Measurements from ENCODE around the gene TBXAS1. TPM values are rescaled to one million over a fixed set of nuclear protein-coding genes. Genes with fewer than 3 reads are reported as not detected.

The TBXAS1 gene
- total RNA-seq, 2 experiments from 2014 or later, result 0.86 TPM; not detected in 1

DNA sequence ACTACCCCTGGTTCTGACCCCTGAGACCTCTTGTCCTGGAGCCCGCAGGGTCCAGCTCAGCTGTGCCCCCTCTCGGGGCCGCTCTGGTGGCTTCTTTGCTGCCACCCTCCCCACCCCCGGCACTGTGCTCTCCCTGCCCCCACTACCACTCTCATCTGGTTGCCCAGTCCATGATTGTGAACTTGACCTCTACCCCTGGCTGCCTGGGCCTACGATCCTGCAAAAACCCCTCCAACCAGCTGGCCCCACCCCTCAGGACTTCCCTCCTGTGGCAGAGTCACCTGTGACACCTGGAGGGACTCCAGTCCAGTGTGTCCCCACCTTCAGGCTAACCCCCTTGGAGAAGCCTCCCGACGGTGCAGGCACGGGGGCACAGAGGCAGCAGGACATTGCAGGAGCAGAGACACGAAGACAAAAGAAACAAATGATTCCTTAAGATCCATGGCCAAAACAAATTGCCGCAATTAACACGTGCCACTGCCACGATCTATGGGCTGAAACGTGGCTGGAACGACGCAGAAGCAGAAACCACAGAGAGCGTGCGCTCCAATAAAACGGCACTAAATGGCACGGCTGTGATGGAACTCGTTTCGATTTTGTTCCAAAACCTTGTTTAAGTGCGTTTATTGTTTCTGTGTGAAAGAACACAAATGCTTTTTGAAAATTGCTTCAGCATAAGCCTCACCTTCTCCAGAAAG, 161.7 kb downstream of the TBXAS1 start:
- intact Hi-C loops (cut with micrococcal nuclease; ENCODE audit: unreplicated experiment), result loop anchor here (2.0 kb wide), 1 partner anchor 74 kb away; no protein-coding TSS in a partner anchor
- H3K9me3 ChIP-seq (ENCODE audit: low read length), result no peaks in the 10 kb centered on the region
- BruUV-seq (replicated peaks), result no TSS peak
- no peaks in the 10 kb centered on the region for H3K9me2 ChIP-seq (ENCODE audit: insufficient read depth, low read length)
- peaks cover 18% of the 10 kb centered on the region for H3K4me1 ChIP-seq (ENCODE audit: insufficient read depth, low read length, poor library complexity, severe bottlenecking)
- no peaks in the 10 kb centered on the region for H3K36me3 ChIP-seq (ENCODE audit: insufficient read depth, low read length)
- H2AFZ ChIP-seq (ENCODE audit: low read length), result peak overlapping the region; percentile 80; the same call in 1 of the 2 replicates
- H3K4me3 ChIP-seq (ENCODE audit: low read depth, low read length, poor library complexity, severe bottlenecking), result no peak overlapping the region
- TF ChIP-seq, protein P1, sequence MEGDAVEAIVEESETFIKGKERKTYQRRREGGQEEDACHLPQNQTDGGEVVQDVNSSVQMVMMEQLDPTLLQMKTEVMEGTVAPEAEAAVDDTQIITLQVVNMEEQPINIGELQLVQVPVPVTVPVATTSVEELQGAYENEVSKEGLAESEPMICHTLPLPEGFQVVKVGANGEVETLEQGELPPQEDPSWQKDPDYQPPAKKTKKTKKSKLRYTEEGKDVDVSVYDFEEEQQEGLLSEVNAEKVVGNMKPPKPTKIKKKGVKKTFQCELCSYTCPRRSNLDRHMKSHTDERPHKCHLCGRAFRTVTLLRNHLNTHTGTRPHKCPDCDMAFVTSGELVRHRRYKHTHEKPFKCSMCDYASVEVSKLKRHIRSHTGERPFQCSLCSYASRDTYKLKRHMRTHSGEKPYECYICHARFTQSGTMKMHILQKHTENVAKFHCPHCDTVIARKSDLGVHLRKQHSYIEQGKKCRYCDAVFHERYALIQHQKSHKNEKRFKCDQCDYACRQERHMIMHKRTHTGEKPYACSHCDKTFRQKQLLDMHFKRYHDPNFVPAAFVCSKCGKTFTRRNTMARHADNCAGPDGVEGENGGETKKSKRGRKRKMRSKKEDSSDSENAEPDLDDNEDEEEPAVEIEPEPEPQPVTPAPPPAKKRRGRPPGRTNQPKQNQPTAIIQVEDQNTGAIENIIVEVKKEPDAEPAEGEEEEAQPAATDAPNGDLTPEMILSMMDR (conservative IDR thresholded peaks at IDR 0.05; ENCODE audit: low read length), result no peak
- TF ChIP-seq EZH2phosphoT487 (IDR thresholded peaks at IDR 0.05; ENCODE audit: borderline replicate concordance, low read depth, low read length), result no peak
- H3K27ac ChIP-seq (ENCODE audit: low read depth, low read length, poor library complexity, severe bottlenecking), result no peak overlapping the region
- peak overlapping the region; percentile 54 for H3K4me2 ChIP-seq (ENCODE audit: low read length)
- H4K20me1 ChIP-seq (ENCODE audit: insufficient read depth, low read length), result no peaks in the 10 kb centered on the region
- CTCF ChIA-PET (ENCODE audit: unreplicated experiment), result interaction anchor here (0.7 kb wide), 1 partner anchor 78 kb away, joined by 3 read pairs; no protein-coding TSS in a partner anchor
- no peak for DNase-seq (ENCODE audit: low spot score)
- POLR2A ChIA-PET, result interaction anchor here (0.9 to 1.2 kb wide), 2 partner anchors 29 to 74 kb away, joined by 3 read pairs; no protein-coding TSS in a partner anchor
- H3K79me2 ChIP-seq (ENCODE audit: insufficient read depth, low read depth, low read length), result no peaks in the 10 kb centered on the region

DNA sequence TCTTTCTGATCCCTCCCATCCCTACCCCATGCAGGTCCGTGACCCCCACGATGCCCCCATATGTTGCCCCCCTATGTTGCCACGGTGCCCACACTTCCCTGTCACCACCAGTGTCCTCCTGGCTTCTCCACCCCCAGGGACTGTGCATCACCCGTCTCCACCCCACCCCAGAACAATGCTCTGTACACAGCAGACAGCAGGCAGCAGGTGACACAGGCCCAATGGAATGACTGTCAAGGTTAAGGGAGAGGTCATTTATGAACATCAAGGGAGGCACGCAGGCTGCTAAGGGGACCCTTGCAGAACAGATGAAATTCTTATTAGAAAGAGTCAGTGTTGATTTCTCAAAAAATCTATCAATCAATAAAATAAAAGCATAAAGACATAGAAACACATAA, 162.2 kb downstream of the TBXAS1 start:
- Histone ChIP-seq H3K36me3 (ENCODE audit: insufficient read depth, low read length) (no peaks in the 10 kb centered on the region), H3K79me2 (ENCODE audit: insufficient read depth, low read depth, low read length) (no peaks in the 10 kb centered on the region), H4K20me1 (ENCODE audit: insufficient read depth, low read length) (no peaks in the 10 kb centered on the region), H3K9me2 (ENCODE audit: insufficient read depth, low read length) (no peaks in the 10 kb centered on the region), H3K27ac (ENCODE audit: low read depth, low read length, poor library complexity, severe bottlenecking) (no peak overlapping the region), H3K4me1 (ENCODE audit: insufficient read depth, low read length, poor library complexity, severe bottlenecking) (peaks cover 18% of the 10 kb centered on the region), H2AFZ (ENCODE audit: low read length) (no peak overlapping the region), H3K4me2 (ENCODE audit: low read length) (no peak overlapping the region), H3K9me3 (ENCODE audit: low read length) (no peaks in the 10 kb centered on the region), H3K4me3 (ENCODE audit: low read depth, low read length, poor library complexity, severe bottlenecking) (no peak overlapping the region)
- TF ChIP-seq EZH2phosphoT487 (IDR thresholded peaks at IDR 0.05; ENCODE audit: borderline replicate concordance, low read depth, low read length), result no peak
- TF ChIP-seq, protein P1 (conservative IDR thresholded peaks at IDR 0.05; ENCODE audit: low read length), result no peak
- intact Hi-C loops (cut with micrococcal nuclease; ENCODE audit: unreplicated experiment), result loop anchor here (2.0 kb wide), 1 partner anchor 74 kb away; no protein-coding TSS in a partner anchor
- CTCF ChIA-PET (ENCODE audit: unreplicated experiment), result no interaction called here
- no peak for DNase-seq (ENCODE audit: low spot score)
- POLR2A ChIA-PET, result no interaction called here
- BruUV-seq (replicated peaks), result no TSS peak

DNA sequence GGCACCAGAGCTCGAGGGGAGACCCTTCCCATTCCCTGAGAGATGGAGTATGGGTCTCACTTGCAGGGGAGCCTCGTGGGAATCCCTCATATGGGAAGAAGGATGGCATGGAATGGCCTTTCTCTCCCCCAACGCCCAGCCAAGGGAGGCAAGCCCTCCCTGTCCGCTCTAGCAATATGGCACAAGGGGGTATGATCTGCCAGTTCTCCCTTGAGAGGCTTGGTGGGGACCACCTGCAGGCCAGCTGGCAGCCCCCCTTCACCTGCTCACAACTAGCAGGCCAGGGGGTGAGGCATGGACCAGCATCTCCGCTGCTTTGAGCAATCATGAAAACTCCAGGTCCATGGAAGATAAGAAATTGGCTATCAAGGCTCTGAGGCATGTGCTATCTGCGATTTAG, 162.8 kb downstream of the TBXAS1 start:
- TF ChIP-seq, protein P1 (conservative IDR thresholded peaks at IDR 0.05; ENCODE audit: low read length), result no peak
- TF ChIP-seq EZH2phosphoT487 (IDR thresholded peaks at IDR 0.05; ENCODE audit: borderline replicate concordance, low read depth, low read length), result no peak
- H4K20me1 ChIP-seq (ENCODE audit: insufficient read depth, low read length), result no peaks in the 10 kb centered on the region
- ChIA-PET CTCF (ENCODE audit: unreplicated experiment) (no interaction called here), POLR2A (interaction anchor here (0.6 kb wide), 1 partner anchor 80 kb away, joined by 3 read pairs; no protein-coding TSS in a partner anchor)
- no peaks in the 10 kb centered on the region for H3K9me3 ChIP-seq (ENCODE audit: low read length)
- H3K4me2 ChIP-seq (ENCODE audit: low read length), result no peak overlapping the region
- no TSS peak for BruUV-seq (replicated peaks)
- DNase-seq (ENCODE audit: low spot score), result no peak
- no peak overlapping the region for H3K4me3 ChIP-seq (ENCODE audit: low read depth, low read length, poor library complexity, severe bottlenecking)
- intact Hi-C loops (cut with micrococcal nuclease; ENCODE audit: unreplicated experiment), result loop anchor here (2.0 kb wide), 1 partner anchor 75 kb away; no protein-coding TSS in a partner anchor
- no peaks in the 10 kb centered on the region for H3K79me2 ChIP-seq (ENCODE audit: insufficient read depth, low read depth, low read length)
- no peak overlapping the region for H2AFZ ChIP-seq (ENCODE audit: low read length)
- H3K9me2 ChIP-seq (ENCODE audit: insufficient read depth, low read length), result no peaks in the 10 kb centered on the region
- no peak overlapping the region for H3K27ac ChIP-seq (ENCODE audit: low read depth, low read length, poor library complexity, severe bottlenecking)
- H3K4me1 ChIP-seq (ENCODE audit: insufficient read depth, low read length, poor library complexity, severe bottlenecking), result peaks cover 18% of the 10 kb centered on the region
- H3K36me3 ChIP-seq (ENCODE audit: insufficient read depth, low read length), result no peaks in the 10 kb centered on the region
